Activated gamma-delta T cell treated with Interleukin-2 at 50 U/mL for 16 hours (primary cell): ENCODE results near the gene UBE2G2.

Source experiments
- DNase-seq: peaks from one replicate; pipeline ENCODE4 v3.0.0-alpha.2; 2020

UBE2G2 gene

GRCh38 chr21:44783020-44783696, 18.5 kb downstream of the UBE2G2 start:
- no peak for DNase-seq

DNA sequence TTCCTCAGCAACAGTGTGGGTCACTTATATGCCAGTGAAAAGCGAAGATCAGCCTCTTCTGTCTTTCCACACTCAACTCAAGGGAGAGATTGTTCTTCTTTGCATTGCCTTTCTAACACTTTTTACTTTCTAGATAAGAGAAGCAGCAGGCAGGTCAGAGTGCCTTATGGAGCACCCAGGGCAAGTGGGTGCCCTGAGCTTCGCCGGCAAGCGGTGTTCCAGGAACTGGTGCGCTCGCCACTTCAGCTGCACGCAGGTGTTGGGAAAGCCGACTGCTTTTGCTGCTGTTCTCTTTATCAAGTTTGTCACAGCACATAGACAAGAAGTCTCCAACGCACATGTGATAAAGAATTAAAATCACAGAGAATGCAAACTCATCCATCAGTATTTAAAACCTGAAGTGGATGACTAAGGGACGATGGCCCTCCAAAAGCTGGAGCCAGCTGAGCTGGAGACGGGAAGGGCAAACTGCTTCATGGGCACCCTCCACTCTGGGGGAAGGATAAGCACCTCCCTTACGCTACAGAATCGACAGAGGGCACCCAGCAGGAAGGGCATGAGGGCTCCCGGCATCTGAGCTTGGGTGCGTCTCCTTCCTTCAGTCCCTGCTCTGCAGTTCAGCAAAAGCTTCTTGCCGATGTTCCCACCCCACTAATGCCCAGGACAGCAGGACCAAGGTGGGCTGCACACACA, 20.7 kb downstream of the UBE2G2 start:
- no peak for DNase-seq

GRCh38 chr21:44780137-44780502, 21.5 kb downstream of the UBE2G2 start:
- no peak for DNase-seq

- no peak for DNase-seq
These were observed 22.0 kb downstream of the UBE2G2 start for GRCh38 chr21:44779417-44780136.

DNA sequence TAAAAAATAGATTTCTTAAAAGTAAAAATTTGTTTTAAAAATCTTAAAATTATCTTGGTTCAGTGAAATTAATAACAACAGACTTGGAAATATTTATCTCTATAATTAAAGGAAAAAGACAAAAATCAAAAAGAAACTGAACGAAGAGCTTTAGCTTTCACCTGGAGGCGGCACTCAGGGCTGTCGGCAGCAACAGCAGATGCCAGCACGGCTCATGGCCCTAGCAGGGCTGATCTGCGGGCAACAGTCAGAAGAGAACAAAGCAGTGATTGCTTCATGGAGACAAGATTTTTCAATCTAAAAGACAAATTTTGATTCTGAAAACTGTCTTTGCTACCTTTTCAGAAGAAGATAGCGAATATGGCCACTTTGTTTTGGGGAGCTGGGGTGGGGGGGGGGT, 22.6 kb downstream of the UBE2G2 start:
- no peak for DNase-seq

- no peak for DNase-seq
These were observed 23.1 kb downstream of the UBE2G2 start for GRCh38 chr21:44778499-44778911.

- no peak for DNase-seq
These were observed 23.5 kb downstream of the UBE2G2 start for GRCh38 chr21:44778094-44778493.

- DNase-seq: no peak
These were observed 26.6 kb downstream of the UBE2G2 start for GRCh38 chr21:44774972-44775371.

DNA sequence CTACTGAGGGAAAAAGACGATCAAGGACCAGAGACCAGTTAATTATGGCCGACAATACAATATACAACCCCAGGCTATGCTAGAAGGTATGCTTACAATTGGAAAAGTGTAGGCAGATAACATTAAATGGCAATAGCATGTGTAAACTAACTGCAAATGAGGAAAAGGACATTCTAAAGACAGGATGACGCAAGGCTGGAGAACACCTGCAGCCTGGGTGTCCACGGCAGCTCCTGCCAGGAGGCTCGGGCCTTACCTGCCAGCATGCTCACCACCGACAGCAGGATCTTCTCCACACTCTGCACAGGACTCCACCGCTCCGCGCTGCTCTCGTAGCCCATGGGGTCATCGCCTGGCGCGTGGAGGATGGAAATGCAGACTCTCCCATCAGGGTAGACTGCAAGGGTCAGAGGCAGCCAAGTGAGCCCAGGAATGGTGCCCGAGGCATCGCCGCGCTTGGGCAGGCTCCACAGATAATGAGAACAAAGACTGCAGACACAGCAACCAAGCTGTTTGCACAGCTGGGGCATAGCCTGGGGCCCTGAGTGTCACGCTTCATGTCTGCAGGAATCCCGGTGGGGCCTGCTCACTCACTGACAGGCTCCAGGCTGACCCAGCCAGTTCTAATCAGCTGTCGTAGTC, 28.2 kb downstream of the UBE2G2 start:
- DNase-seq: no peak

- DNase-seq: no peak
These were observed 29.6 kb downstream of the UBE2G2 start for GRCh38 chr21:44771896-44772525.

DNA sequence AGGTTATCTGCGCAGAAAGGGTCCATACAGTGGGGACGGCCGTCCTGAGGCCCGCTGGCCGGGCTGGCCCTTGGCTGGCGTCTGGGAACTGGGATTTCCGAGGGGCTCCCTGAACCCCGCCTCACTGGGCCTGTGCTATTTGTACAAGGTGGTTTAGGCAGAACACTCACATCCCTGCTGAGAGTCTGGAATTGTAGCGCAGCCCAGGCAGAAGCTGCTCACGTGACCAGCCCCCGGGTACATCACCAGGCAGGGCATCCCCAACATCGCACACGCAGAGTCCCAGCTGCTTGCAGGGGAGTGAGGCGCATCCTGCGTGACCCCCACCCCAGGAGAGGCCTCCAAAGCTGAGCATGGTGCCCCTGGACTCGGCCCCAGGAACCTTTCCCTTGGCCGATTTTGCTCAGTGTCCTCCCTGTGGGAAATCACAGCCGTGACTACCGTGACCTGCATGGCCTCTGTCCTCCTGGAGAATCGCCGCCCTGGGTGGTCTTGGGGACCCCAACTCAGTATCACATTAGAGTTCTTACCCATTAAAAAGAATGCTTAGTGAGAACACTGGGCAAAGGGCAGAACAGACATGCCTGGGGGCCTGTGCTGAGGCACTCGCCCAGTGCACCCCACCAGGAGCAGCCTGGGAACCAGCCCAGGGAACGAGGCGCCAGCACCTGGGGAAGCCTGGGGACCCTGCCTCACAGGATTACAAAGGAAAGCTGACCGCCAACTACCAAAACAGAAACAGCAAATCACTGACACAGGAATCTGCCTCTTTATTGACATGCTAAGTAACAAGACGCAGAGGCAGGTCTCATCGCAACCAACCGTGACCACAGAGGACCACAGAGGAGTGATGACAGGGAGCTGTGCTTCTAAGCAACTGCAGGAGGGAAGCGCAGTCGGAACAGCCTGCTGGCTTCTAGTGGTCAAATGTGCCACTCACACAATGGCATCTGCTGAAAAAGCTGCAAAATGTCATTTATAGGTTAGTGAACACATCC, 33.5 kb downstream of the UBE2G2 start:
- no peak for DNase-seq

DNA sequence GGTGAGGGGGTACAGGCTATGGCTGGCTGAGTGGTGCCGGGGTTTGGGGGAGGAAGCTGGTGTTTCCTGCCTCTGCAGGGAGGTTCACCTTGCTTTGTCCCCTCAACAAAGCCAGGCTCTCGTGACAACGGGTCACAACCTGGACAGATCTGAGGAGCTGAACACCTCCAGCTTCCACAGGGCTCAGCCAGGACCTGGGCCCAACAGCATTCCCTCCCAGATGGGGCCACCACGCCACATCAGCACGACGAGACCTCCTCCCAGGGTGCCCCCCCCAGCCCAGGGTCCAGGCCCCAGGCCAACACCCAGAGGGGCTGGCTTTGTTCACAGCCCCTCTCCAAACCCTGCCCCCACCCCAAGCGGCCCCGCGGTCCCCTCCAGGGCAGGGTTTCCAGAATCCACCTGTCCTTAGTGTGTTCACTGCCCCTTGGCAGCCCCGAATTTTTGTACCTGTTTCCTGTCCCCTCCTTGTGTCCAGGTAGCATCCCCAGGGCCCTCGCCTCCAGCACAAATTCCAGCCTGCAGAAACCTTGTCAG, 34.7 kb downstream of the UBE2G2 start:
- DNase-seq: no peak

DNA sequence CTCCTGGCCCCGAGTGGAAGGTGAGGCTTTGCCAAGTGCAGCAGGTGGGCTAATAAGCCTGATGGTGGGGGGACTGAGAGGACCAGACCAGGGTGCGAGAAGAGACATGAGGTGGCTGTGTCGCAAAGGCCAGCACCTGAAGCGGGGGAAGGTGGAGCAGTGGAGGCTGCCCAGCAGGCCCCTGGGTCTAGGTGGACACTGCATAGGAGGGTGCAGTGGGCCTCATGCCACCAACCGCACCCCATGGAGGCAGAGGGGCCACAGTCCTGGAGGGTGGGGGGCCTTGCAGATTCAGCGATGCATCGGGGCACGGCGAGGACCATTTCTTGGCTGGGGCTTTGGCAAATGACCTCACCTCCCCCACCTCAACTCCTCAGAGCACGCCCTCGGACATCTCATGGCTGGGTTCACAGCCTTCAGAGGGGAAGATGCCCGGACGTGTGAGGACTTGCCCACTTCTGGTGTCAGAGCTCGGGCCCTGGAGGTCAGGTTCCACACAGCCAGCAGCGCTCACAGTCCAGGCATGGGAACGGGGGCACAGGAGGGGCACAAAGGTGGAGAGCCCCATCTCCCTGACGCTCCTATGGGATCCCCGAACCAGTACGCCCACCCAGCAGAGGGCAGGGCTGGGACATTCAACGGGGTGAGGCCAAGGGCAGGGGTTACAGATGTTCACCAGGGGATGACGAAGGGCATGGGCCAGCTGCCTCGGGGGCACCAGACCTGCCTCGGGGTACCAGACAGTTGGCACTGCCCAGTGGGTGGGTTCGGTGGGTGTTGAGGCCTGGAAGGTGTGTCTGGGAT, 35.4 kb downstream of the UBE2G2 start:
- DNase-seq: no peak

DNA sequence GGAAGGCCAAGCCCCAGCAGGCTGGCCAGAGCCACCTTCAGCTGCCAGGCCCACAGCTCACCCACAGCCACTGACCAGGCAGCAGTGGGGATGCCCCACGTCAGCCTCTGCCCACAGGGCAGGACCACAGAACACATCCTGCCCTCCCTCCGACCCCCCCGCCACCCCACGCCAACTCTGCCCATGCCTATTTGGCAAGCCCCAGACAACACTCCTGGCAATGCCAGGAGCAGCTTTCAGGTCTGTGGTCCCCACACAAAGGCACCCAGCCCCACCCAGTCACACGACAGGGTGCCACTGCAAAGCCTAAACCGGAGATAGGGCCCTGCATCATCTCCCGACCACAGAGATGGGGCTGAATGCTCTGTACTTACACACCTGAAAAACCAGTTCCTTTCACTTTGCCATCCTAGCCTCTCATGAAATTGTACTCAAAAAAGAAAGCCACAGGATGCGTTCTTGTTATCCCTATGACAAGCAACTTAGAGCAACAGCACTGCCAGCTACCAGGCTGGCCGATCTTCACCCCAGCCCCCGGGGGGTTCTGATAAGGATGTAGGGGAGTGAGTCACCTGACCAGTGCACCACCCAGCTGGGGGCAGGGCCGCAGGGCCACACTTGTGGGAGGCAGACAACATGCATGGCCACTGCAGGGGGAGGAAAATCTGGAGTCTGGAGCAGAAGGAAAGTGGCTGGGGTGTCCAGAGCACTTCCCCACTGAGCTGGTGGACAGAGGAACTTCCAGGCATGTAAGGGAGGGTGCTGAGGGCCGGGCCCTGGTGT, 36.2 kb downstream of the UBE2G2 start:
- peak; percentile 44 for DNase-seq

DNA sequence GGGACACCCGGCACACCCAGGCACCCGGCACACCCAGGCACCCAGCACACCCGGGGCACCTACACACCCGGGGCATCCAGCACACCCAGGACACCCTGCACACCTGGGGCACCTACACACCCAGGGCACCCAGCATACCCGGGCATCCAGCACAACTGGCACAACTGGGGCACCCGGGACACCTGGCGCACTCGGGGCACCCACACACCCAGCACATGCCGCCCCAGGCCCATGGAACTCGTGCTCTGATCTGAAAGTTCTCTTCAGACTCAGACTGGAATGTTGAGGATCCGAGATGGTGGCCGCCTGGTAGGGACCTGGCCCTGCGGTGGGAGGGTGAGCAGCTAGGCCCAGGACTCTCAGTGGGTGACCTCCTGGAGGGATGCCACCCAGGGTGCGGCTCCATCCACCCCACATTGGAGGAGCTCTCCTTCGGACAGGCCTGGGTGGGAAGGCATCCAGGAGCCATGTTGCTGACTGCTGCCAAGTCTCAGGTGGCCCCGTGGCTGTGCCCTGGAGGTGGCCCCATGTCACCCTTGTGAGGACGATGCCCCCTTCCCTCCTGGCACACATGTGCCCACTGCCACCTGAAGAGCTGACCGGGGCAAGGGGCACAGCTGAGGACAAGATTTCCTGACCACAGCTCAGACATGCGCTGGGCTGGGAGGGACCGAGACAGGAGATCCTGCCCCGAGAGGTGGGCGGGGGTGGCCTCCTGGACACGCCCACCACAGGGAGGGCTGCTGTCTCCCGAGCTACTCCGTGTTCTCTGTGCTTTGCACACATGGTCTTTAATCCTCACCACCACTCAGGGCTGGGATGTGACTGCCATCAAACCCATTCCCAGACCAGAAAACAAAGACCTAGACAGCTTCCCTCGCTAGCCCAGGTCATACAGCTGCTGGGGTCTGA, 37.0 kb downstream of the UBE2G2 start:
- DNase-seq: no peak

GRCh38 chr21:44763451-44764318, 37.9 kb downstream of the UBE2G2 start:
- DNase-seq: no peak

GRCh38 chr21:44763050-44763378, 38.6 kb downstream of the UBE2G2 start:
- no peak for DNase-seq
